Measurements from ENCODE around the gene NXNL1. TPM values are rescaled to one million over a fixed set of nuclear protein-coding genes. Genes with fewer than 3 reads are reported as not detected.

Gene NXNL1
- total and polyA plus RNA-seq, 2 of the 8 experiments (the other 6 are each of a cell fraction or from before 2014, with no cell fraction given) = not detected

DNA sequence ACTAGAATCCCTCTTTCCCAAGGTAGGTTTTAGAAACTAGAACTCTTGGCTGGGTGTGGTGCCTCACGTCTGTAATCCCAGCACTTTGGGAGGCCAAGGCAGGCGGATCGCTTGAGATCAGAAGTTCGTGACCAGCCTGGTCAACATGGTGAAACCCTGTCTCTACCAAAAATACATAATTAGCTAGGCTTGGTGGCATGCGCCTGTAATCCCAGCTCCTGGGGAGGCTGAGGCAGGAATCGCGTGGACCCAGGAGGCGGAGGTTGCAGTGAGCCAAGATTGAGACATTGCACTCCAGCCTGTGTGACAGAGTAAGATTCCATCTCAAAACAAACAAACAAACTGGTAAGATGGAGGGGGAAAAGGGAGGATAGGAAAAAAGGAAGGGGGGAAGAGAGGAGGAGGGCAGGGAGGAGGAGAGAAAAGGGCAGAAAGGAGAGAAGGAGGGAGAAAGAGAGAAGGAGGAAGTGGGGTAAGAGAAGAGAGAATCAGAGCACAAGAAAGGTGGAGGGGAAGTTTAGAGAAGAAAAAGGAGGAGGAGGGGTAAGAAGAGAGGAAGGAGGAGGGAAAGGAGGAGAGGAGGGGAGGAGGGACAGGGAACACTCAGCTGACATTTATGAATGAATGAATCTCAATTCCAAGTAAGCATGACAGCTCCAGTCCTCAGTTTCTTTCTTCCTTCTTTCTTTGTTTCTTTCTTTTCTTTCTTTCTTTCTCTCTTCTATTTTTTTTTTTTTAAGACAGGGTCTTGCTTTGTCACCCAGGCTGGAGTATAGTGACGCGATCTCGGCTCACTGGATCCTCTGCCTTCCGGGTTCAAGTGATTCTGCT lies 7.0 kb upstream of the NXNL1 start:
- H3K79me1 ChIP-seq (ENCODE audit: low read depth, low read length) = no peaks in the 10 kb centered on the region
- CTCF ChIA-PET (ENCODE audit: partially characterized antibody) = interaction anchor here (0.6 to 4.8 kb wide), 14 partner anchors 13 to 138 kb away, joined by 3 to 39 read pairs (median 8); partner anchors contain the start of genes CCDC194 and TMEM221

More for the DNA sequence above, 7.0 kb upstream of the NXNL1 start:
- FAIRE-seq = no peak
- peaks cover 16% of the 10 kb centered on the region; the same call in 1 of the 2 replicates for H3K23me2 ChIP-seq (ENCODE audit: low read depth, low read length)
- POLR2A ChIA-PET (ENCODE audit: partially characterized antibody) = interaction anchor here (0.6 to 1.1 kb wide), 2 partner anchors 9 to 21 kb away, joined by 3 read pairs; no protein-coding TSS in a partner anchor
- DNase-seq (ENCODE audit: low read depth in 1 of 2, low spot score in 2 of 2) = no peak
- no peaks in the 10 kb centered on the region for H3K79me2 ChIP-seq (ENCODE audit: control insufficient read depth in 1 of 2, insufficient read depth in 2 of 2, low read length in 2 of 2)
- H3K9me3 ChIP-seq (ENCODE audit: insufficient read depth in 2 of 2, low read depth in 1 of 2, low read length in 1 of 2) = no peaks in the 10 kb centered on the region
- H3K18ac ChIP-seq (ENCODE audit: extremely low read depth, low read length) = no peak overlapping the region; the same call in 1 of the 2 replicates
- no peak overlapping the region for H2BK12ac ChIP-seq (ENCODE audit: low read depth, low read length)
- no peak overlapping the region for H3K4me3 ChIP-seq (ENCODE audit: extremely low read depth in 1 of 4, insufficient read depth in 2 of 4, low read depth in 3 of 4, low read length in 4 of 4)
- H3K4ac ChIP-seq (replicated peaks; ENCODE audit: insufficient read length, low read depth, low read length) = no peak overlapping the region
- H2BK5ac ChIP-seq (ENCODE audit: low read depth, low read length) = no peak overlapping the region
- peaks cover 0 to 20% (median 8%) of the 10 kb centered on the region in 4 experiments; a peak in 5 of 7 replicates for H3K4me1 ChIP-seq (replicated peaks in 1 of 4; ENCODE audit: control insufficient read depth in 3 of 4, insufficient read depth in 4 of 4, low read length in 3 of 4)
- WGBS, 2 experiments (ENCODE audit: extremely low coverage in 1 of 2, insufficient coverage in 1 of 2, insufficient read length in 1 of 2, insufficient replicate concordance in 2 of 2, low coverage in 1 of 2, low lambda C conversion rate in 2 of 2, missing lambda C conversion rate in 1 of 2) = 82% methylated on average over 12 of the region's 12 CpGs; no CpG with 5 or more reads in 1 of the 2 experiments
- no peak overlapping the region for H4K5ac ChIP-seq (ENCODE audit: insufficient read length, low read depth, low read length)
- H3K56ac ChIP-seq (replicated peaks; ENCODE audit: insufficient read length, low read depth, low read length) = no peak overlapping the region
- H2BK15ac ChIP-seq (ENCODE audit: low read length) = no peak overlapping the region
- no peaks in the 10 kb centered on the region for H4K20me1 ChIP-seq (replicated peaks in 1 of 2; ENCODE audit: control insufficient read depth in 1 of 2, insufficient read depth in 2 of 2, low read length in 2 of 2)
- no peak overlapping the region for H3K14ac ChIP-seq (ENCODE audit: insufficient read length)
- H4K8ac ChIP-seq (ENCODE audit: extremely low read depth, insufficient read depth, low read length) = no peak overlapping the region; the same call in 1 of the 2 replicates
- TF ChIP-seq RXRA (IDR thresholded peaks at IDR 0.05; ENCODE audit: insufficient read depth, low read depth, low read length) (no peak), BACH1 (IDR thresholded peaks at IDR 0.05; ENCODE audit: low read length) (no peak), FOSL1 (IDR thresholded peaks at IDR 0.05; ENCODE audit: insufficient read depth, low read depth, low read length) (no peak), YY1 (IDR thresholded peaks at IDR 0.05; ENCODE audit: low read depth, low read length) (no peak), HDAC6 (IDR thresholded peaks at IDR 0.05; ENCODE audit: low read depth, low read length) (no peak), GABPA (IDR thresholded peaks at IDR 0.05; ENCODE audit: borderline replicate concordance, insufficient read depth, low read length) (no peak)
- TF ChIP-seq, protein P1, sequence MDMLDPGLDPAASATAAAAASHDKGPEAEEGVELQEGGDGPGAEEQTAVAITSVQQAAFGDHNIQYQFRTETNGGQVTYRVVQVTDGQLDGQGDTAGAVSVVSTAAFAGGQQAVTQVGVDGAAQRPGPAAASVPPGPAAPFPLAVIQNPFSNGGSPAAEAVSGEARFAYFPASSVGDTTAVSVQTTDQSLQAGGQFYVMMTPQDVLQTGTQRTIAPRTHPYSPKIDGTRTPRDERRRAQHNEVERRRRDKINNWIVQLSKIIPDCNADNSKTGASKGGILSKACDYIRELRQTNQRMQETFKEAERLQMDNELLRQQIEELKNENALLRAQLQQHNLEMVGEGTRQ (IDR thresholded peaks at IDR 0.05; ENCODE audit: low read length) = no peak
- no peak overlapping the region; a peak in 1 of 4 replicates for H3K4me2 ChIP-seq (ENCODE audit: insufficient read depth in 1 of 2, low read depth in 2 of 2, low read length in 2 of 2)
- H3K36me3 ChIP-seq (ENCODE audit: control insufficient read depth in 2 of 4, insufficient read depth in 4 of 4, low read length in 3 of 4) = no peaks in the 10 kb centered on the region
- H2BK120ac ChIP-seq (replicated peaks; ENCODE audit: low read depth, low read length) = no peak overlapping the region
- no peak overlapping the region for H3K23ac ChIP-seq (ENCODE audit: insufficient read length)
- H3K9ac ChIP-seq (replicated peaks in 1 of 4; ENCODE audit: extremely low read depth in 1 of 4, low read depth in 3 of 4, low read length in 3 of 4) = no peak overlapping the region
- no peak overlapping the region for H3K27ac ChIP-seq (ENCODE audit: low read depth, low read length)
- H3K27me3 ChIP-seq (replicated peaks in 1 of 4; ENCODE audit: control insufficient read depth in 3 of 4, extremely low read depth in 1 of 4, insufficient read depth in 3 of 4, low read length in 3 of 4) = peaks cover 0 to 11% (median 5%) of the 10 kb centered on the region in 4 experiments; a peak in 3 of 7 replicates
- no peak overlapping the region for H2BK20ac ChIP-seq (ENCODE audit: low read length)
- H2AK5ac ChIP-seq (ENCODE audit: low read depth, low read length) = no peak overlapping the region
- H2AFZ ChIP-seq (ENCODE audit: low read length) = no peak overlapping the region
- no peak overlapping the region for H4K91ac ChIP-seq (replicated peaks; ENCODE audit: insufficient read length, low read length)

Data from H1 (cell line).